ENCODE measurements around the gene S100P. TPM values are rescaled to one million over a fixed set of nuclear protein-coding genes. Genes with fewer than 3 reads are reported as not detected.
A peak's percentile ranks its signal among the peaks of the same experiment; 100 is the strongest.

Gene S100P
- total RNA-seq, 1 donor from 2014 or later, result 1.3 TPM

DNA sequence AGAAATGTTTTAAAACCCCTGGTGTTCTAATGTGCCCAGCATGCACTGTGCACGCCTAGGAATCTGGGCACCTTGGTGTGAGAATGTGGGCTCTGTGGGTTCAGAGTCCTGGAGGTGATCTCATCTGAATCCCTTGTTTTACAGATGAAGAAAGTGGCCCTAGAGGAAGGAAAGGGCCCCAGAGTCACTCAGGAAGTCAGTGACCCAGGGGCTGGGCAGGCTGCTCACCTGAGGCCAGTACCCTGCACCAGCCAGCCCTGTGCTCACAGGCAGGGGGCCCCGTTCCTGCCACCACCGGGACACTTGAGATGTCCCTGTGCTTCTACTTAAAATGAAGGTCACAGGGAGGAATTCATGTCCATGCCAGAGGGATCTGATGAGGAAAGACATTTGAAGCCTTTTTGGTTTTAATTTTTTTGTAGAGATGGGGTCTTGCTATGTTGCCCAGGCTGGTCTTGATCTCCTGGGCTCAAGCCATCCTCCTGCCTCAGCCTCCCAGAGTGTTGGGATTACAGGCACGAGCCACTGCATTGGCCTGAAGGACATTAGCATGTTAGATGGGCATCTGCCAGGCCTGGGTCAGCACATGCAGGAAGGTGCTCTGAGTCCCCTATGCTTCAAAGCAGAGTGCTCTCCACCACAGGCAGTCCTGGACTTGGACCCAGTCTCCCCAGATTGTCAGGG lies 7.4 kb upstream of the S100P start:
- Mint-ChIP-seq H3K9me3 (ENCODE audit: low read depth) (no peaks in the 10 kb centered on the region), H3K36me3 (ENCODE audit: insufficient read depth) (peaks cover 4% of the 10 kb centered on the region), H3K4me3 (ENCODE audit: low read depth) (no peak overlapping the region), H3K27ac (no peak overlapping the region), H3K27me3 (no peaks in the 10 kb centered on the region), H3K4me1 (ENCODE audit: low read depth) (peaks cover 28% of the 10 kb centered on the region)
- DNase-seq (ENCODE audit: low spot score, unreplicated experiment), result no peak
- TF ChIP-seq, protein P1, sequence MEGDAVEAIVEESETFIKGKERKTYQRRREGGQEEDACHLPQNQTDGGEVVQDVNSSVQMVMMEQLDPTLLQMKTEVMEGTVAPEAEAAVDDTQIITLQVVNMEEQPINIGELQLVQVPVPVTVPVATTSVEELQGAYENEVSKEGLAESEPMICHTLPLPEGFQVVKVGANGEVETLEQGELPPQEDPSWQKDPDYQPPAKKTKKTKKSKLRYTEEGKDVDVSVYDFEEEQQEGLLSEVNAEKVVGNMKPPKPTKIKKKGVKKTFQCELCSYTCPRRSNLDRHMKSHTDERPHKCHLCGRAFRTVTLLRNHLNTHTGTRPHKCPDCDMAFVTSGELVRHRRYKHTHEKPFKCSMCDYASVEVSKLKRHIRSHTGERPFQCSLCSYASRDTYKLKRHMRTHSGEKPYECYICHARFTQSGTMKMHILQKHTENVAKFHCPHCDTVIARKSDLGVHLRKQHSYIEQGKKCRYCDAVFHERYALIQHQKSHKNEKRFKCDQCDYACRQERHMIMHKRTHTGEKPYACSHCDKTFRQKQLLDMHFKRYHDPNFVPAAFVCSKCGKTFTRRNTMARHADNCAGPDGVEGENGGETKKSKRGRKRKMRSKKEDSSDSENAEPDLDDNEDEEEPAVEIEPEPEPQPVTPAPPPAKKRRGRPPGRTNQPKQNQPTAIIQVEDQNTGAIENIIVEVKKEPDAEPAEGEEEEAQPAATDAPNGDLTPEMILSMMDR (IDR thresholded peaks at IDR 0.05; ENCODE audit: unreplicated experiment), result no peak

DNA sequence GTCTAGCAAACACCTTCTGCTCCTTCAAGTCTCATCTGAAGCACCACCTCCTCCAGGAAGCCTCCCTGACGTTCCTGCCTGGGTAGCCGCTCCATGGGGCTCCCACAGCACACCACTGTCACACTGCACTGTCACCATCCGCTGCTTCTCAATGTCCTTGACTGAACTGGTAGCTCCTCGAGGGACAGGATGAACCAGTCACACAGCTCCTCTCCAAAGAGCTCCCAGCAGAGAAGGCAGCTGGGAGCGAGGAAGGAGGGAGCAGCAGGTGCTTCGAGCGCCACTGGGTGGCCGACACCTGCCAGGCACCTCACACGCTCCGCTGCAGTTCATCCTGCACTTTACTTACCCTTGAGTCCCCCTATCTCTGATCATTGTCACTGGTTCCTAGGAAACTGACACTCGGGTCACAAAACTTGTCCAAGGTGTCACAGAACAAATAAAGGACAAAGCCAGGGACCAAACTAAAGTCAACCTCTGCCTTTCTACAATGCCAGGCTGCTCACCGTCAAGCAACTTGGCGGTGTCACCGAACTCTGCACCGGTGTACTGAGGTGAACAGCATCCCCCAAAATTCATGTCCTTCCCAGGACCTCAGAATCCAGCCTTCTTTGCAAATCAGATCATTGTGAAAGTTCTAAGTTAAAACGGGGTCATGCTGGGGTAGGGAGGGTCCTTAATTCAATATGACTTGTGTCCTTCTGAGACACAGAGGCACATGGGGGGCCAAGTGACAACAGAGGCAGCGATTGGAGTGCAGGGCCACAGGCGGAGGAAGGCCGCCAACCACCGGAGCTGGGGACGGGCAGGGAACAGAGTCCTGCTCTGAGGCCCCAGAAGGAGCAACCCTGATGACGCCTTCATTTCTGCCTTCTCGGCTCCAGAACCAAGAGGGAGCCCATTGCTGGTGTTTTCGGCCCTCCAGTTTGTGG lies 5.5 kb upstream of the S100P start:
- Mint-ChIP-seq H3K27ac (peak overlapping the region; percentile 99), H3K9me3 (ENCODE audit: low read depth) (no peaks in the 10 kb centered on the region), H3K4me1 (ENCODE audit: low read depth) (peaks cover 34% of the 10 kb centered on the region), H3K27me3 (no peaks in the 10 kb centered on the region), H3K4me3 (ENCODE audit: low read depth) (peak overlapping the region; percentile 25), H3K36me3 (ENCODE audit: insufficient read depth) (peaks cover 2% of the 10 kb centered on the region)
- no peak for DNase-seq (ENCODE audit: low spot score, unreplicated experiment)
- TF ChIP-seq, protein P1 (IDR thresholded peaks at IDR 0.05; ENCODE audit: unreplicated experiment), result peak; percentile 55

DNA sequence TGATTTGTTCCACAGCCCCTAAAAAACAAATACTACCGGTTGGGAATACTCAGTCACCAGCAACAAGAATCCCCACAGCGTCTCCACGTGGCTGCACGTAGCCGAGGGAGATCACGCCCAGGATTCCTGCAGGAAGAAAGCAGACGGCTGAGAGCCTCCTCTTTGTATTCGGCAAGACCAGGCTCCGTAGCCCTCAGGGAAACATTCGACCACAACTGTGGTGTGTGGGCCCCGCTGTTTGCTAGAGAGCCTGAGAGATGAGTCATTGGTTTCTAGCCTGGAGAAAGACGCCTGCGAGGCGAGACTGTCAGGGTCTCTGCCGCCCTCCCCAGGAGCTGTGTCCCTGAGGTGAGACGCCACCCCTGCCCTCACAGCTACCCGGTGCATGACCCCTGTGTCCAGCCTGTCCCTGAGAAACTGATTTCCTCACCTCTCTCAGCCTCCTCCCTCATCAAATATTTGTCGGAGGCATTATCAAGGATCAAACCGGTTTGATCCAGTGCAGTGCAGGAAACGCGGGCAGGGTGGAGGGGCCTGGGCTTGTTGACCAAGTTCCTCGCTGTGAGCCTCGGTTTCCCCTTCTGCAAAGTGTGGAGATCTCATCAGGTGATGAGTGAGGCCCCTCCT lies 4.7 kb upstream of the S100P start:
- TF ChIP-seq, protein P1 (IDR thresholded peaks at IDR 0.05; ENCODE audit: unreplicated experiment), result peak; percentile 15
- peaks cover 39% of the 10 kb centered on the region for H3K4me1 Mint-ChIP-seq (ENCODE audit: low read depth)
- peak overlapping the region; percentile 21 for H3K4me3 Mint-ChIP-seq (ENCODE audit: low read depth)
- peaks cover 2% of the 10 kb centered on the region for H3K36me3 Mint-ChIP-seq (ENCODE audit: insufficient read depth)
- H3K27ac Mint-ChIP-seq, result peak overlapping the region; percentile 99
- no peaks in the 10 kb centered on the region for H3K27me3 Mint-ChIP-seq
- peak; percentile 47 for DNase-seq (ENCODE audit: low spot score, unreplicated experiment)
- H3K9me3 Mint-ChIP-seq (ENCODE audit: low read depth), result no peaks in the 10 kb centered on the region

DNA sequence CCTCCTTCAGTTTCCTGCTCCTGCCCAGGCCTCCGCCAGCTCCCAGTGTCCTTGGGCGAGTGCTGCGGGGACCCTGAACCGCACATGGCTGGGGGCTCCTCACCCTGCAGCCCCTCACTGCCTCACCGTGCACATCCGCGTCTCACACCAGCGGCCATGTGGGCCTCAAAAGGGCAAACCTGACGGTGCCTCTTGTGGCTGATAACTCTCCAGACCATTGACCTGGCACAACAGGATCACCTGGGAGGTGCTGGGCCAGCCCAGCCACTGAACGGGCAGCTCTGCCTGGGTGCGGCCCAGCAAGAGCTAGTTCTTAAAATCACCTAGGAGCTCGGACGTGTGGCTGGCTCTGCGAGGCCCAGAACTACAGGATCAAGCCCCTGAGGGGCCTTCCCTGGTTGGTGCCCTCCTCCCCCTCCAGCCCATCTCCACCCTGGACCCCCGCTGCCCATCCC lies 4.1 kb upstream of the S100P start:
- TF ChIP-seq, protein P1 (IDR thresholded peaks at IDR 0.05; ENCODE audit: unreplicated experiment), result no peak
- H3K36me3 Mint-ChIP-seq (ENCODE audit: insufficient read depth), result peaks cover 2% of the 10 kb centered on the region
- peaks cover 39% of the 10 kb centered on the region for H3K4me1 Mint-ChIP-seq (ENCODE audit: low read depth)
- no peaks in the 10 kb centered on the region for H3K9me3 Mint-ChIP-seq (ENCODE audit: low read depth)
- H3K27me3 Mint-ChIP-seq, result no peaks in the 10 kb centered on the region
- no peak for DNase-seq (ENCODE audit: low spot score, unreplicated experiment)
- peak overlapping the region; percentile 99 for H3K27ac Mint-ChIP-seq
- no peak overlapping the region for H3K4me3 Mint-ChIP-seq (ENCODE audit: low read depth)

DNA sequence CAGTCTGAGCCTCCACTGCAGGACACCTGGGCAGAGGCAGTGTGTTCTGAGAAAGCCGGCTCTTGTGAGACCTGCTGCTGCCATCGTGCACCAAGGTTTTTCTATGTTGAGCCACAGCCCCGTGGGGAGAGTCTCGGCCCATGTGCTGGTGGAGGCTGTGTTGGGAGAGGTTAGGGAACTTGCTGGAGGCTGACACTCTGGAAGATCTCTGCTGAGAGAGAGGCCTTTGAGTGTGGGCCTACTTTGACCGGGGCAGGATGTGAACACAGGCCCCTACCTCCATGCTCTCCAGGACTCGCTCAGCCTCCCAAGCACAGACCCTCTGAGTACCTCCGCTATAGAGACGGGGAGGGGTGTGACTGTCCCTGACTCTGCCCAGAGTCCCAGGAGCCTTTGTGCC lies 1.3 kb upstream of the S100P start:
- H3K27me3 Mint-ChIP-seq, result no peaks in the 10 kb centered on the region
- no peak overlapping the region for H3K4me3 Mint-ChIP-seq (ENCODE audit: low read depth)
- no peaks in the 10 kb centered on the region for H3K9me3 Mint-ChIP-seq (ENCODE audit: low read depth)
- peak overlapping the region; percentile 84 for H3K27ac Mint-ChIP-seq
- H3K36me3 Mint-ChIP-seq (ENCODE audit: insufficient read depth), result peaks cover 2% of the 10 kb centered on the region
- peaks cover 50% of the 10 kb centered on the region for H3K4me1 Mint-ChIP-seq (ENCODE audit: low read depth)
- TF ChIP-seq, protein P1 (IDR thresholded peaks at IDR 0.05; ENCODE audit: unreplicated experiment), result no peak
- no peak for DNase-seq (ENCODE audit: low spot score, unreplicated experiment)
